HuH-7.5 (cell line): Measurements from ENCODE around the gene GLRX5.

Experiments
- DNase-seq: peaks from one replicate; pipeline ENCODE4 v3.0.0; 2011; ENCODE audit warnings: low spot score

Gene GLRX5

DNA sequence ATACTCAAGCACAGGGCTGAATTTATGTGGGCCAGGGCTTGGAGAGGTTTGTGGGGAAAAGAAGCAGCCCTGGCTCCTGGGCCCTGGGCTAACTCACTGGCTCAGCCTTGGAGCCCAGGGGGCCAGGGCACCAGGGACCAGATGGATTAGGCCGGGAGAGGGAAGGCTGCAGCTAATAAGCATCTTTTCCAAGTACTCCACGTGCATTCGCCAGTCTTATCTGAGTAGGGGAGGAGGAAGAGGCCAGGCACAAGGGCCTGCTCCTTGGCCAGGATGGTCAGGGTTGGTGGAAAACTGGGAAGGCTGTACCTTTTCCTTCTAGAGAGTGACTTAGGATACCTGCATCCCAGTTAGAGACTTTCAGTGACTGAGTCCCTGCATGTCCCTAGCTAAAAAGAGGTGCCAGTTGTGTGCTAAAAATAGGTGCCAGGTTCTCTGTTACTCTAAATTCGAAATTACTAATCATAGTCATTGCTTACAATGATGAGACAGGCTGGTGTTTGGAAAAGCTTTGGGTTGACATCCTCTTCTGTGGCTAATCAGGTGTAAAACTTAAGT, 1.3 kb downstream of the GLRX5 start:
- DNase-seq = no peak

DNA sequence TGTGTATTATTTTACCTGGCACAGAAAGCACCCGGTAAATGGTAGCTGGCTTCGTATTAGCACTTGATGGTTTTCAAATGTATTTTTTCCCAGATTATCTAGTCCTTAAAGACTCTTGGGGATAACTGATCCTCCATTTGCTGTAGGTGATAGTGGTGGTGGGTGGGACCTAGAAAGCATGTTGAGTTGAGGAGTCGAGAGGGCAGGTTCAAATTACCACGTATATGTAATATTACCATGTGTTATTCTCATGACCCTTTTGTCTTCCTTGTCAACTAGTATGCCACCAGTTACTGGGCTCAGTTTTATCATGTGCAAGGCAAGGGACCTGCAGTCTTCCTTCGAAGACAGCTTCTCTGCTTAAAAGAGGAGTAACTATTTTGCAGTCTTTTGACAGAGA, 1.8 kb downstream of the GLRX5 start:
- DNase-seq = no peak

DNA sequence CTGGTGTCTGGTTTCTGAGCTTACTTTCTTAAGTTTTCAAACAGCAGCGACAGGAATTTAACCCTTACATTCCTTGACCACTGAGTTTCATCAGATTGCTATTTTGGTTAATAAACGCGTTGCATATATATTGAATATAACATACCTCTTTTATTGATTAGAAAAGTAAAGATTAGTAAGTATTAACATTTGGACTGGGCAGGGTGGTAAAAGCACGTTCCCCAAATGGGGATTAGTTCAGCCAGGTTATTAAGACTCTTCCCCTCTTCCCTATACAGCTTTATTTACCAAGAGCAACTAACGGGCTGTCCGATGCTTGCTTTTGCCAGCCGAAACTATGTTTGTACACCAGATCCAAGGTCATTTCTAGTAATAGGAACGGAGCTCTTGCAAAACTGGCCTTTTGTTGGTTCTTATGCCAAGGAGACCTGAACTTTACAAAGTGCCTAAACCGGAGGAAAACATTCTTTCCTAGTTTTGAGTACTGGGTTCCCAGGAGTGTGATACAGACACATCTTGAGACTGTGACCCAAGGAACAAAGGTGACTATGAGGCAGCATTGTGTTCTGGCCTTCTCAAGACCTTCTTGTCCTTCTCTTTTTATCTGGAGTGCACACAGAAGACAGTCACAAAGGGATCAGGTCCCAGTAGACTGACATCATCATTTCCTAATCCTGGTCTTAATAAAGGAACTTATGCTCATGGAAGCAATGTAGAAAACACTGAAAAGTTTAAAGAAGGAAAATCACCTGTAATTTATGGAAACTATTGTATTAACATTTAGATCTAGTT, 2.6 kb downstream of the GLRX5 start:
- no peak for DNase-seq

DNA sequence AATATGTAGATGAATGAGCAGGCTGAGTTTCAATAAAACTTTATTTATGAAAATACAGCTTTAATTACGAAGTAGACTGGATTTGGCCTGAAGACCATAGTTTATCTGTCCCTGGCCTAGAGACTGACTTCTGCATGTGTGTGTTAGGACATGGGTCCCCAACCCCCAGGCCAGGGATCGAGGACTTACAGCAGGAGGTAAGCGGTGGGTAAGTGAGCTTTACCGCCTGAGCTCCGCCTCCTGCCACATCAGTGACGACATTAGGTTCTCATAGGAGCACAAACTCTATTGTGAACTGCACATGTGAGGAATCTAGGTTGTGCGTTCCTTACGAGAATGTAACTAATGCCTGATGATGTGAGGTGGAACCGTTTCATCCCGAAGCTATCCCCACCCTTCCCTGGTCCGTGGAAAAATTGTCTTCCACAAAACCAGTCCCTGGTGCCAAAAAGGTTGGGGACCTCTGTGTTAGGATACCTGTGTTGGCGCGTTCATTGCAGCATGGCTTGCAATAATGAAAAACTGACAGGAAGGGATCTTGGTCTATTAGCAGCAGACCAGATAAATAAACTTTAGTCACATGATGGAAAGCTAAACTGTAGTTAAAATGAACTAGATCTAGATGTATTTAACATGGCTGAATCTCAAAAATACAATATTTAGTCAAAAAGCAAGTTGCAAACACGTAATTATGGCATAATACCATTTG, 4.1 kb downstream of the GLRX5 start:
- DNase-seq = no peak

DNA sequence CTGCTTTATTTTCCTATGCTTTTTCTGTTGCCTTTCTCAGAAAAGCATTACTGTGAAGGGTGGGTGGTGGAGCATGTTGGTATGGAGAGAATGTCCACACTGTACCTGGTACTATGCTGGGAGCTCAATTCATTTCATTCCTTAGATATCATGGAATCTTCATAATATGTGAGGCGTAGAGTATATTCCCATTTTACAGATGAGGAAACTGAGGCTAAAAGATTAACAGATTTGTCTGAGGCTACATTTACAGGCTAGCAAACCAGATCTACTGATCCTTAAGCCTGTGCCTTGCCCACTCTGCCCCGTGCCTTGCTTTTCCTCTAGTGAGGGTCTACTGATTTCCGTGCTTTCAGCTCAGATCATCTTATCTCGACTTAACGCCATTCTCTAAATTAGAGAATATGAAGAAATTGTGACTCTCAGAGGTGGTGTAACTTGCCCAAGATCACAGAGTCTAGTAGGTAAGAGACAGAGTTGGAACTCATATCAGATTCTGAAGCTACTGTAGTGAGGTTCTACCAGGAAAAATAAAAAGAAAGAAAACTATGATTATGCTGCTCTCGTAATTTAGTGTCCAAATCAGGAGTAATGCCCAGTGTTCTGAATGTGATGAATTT, 5.5 kb downstream of the GLRX5 start:
- no peak for DNase-seq

DNA sequence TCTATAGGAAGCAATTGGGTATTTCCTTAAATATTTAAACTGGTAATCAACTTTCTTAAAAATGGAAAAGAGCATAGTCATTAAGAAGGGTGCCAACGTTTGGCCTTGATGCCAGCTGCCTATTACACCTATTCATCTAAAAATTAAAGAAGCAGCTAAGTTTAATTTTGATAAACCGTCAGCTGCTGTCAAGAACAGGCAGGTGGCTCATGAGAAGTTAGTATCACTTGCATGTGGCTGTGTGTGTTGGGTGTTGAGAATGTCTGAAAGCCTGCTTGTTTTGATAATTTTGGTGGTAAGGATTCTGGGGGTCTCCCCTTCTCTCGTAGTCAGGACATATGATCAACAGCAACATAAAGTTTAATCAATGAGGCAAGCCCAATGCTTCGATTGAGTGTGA, 6.5 kb downstream of the GLRX5 start:
- no peak for DNase-seq

DNA sequence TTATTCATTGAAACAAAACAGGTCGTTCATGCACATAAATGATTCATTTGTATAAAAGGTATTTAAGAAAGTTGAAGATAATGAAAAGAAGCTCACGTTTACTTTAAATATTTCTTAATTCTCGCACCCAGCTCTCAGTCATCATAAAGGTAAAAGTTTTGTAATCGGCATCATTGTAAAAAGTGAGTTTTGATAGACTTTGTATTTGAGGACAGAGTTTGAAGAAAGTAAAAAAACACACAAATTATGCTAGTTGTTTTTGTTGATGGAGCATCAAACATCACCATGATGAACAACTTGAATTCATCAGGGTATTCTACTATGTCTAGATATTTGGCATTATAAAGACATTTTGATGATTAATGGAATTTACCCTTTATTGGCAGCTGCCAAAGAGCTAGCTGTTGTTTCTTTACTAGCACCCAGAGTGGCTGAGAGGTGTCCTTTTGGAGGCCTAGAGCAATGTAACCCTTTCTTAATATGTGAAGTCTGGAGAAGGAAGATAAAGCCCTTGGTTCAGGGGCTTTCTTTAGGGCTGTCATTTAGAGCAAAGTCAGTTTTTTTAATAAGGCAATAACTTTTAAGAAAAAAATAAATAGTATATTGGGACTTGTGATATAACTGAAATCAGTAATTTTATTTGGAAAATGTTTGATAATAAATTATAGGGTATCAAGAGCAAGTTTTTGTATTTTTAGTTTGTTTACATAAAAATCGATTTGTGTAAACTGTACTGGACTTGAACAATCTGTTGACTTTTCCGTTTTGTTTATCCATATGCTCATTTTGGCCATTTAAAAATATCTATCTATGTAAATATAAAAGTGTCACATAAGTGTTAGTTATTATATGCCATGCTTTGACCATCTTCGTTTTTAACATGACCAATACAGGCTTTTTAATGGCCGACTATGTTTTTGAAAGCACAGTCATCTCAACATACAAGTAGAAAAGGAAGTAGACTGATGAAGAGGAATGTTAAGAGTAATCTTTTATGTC, 7.4 kb downstream of the GLRX5 start:
- DNase-seq = no peak

DNA sequence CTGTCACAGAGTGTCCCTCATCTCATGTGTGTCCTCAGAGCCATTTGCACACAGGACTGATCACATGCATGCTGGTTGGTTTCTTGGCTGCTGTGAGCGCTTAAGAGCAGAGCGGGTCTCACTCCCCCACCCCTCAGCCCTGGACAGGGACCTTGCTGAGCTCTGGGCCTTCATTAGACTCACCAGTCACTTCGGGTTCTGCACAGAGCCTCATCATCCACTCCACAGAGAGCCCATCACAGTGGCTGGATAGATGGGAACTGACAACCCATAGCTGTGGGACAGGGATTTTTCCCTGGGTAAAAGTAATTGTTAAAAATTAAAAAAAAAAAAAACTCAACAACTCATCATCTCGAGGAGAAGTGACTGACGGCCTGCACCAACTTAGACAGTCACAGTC, 8.2 kb downstream of the GLRX5 start:
- no peak for DNase-seq

DNA sequence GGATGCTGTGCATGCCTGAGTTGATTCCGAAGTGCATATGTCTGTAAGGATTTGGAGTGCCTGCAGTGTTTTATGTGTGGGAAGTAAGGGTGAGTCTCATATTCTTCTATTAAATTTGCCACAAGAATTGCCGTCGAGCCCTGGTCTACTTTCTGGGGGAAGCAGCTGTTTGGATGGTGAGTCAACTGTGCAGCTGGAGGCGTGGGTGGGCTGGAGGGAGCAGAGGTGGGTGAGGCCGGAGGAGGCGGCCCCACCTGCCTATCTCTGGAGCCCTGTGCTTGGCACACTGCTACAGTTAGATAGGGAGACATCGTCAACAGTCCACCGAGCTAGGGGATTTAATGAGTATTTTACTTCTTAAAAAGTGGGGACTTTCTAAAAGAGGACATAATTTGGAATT, 9.7 kb downstream of the GLRX5 start:
- no peak for DNase-seq

DNA sequence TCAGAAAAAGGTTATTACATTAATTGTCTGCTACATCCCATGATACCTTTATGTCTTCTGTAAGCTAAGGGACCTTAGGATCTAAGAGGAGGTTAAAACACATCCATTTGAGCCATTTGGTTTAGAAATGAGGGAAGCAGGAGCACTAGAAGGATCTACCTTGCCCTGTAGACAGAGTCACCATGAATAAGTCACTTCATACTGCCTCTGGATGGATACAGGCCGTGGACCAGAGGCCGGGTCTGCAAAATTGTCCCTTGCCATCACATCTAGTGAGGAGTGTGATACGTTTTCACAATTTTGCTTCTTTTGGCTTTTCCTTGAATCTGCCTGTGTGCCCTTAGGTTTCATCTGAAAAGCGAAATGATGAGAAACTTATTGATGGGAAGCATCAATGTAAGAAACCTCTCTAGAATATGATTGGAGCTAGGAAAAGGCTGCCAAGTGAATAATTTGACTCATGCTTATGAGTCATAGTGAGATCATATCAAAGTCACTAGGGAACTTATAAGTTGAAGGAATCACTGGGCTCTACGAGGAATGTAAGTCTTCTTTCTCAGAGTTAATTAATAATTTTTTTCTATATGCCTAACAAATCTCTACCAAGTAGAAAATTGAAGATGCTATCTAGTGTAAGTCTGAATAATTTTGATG, 10.8 kb downstream of the GLRX5 start:
- no peak for DNase-seq

DNA sequence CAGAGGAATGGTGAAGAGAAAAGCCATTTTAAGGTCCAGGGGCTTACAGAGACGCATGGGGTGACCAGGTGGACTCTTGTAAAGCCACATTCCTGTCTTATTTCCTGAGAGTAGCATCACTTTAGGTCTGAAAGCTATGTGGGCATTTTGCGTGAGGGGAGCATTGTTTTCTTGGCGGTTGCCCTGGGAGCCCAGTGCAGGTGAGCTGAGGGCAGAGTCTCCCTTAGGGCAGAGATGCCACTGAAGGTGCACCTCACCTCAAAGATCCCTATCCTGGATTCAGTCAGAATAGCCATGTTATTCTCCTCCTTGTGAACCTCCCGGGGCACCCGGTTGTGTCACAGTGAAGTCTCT, 12.4 kb downstream of the GLRX5 start:
- DNase-seq = no peak

DNA sequence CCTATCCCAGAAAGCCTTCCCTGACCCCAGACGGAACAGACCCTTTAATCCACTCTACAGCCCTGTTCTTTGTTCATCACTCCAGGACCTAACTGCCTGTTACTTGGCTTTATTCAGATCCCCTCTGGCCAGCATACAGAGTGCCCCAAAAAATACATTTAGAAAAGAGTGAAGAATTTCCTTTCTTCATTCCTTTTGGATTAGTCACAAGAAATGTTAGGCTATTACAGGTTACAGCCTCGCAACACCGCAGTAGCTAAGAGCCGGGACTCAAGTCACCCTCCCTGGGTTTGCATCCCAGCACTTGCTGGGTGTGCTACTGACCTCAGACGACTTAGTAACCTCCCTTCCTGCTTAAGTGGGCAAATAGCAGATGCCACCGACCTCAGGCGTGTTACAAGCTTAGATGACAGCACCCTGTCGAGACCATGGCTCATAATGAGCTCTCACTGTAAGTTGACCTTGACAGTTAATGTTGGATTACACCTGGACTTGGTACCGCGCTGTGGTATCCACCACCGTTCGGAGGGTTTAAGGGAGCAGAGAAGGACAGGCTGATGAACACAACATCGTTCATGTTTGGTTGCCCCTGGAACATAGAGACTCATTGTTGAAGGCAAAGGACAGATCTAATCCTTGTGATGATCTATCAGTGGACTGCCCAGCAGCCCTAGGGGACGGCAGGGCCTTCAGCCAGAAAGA, 12.9 kb downstream of the GLRX5 start:
- no peak for DNase-seq

DNA sequence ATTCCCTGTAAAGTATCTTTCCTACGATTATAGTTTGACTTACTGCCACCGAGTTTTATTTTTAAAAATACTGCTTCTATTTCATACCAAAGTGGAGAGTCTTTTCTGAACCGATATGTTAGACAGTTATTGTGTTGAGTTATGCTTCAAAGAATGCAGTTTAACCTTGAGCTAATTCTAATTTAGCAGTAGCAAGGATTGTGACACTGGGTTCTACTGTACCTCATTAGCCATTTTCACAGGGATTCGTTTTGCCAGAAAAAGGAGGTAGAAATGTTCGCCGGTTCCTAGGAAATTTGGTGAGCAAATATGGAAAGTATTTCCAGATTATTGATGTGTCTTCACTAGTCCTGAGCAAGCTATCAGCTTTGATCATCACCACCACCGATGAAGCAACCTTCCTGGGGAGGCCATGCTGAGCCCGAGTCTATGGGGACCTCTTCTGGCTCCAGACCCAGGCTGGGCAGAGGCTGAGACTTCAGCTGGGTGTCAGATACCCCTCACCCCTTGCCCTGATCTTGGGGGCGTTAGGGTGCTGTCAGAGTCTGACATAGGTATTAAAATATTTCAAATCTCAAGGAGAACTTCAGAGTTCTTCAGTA, 13.6 kb downstream of the GLRX5 start:
- no peak for DNase-seq

DNA sequence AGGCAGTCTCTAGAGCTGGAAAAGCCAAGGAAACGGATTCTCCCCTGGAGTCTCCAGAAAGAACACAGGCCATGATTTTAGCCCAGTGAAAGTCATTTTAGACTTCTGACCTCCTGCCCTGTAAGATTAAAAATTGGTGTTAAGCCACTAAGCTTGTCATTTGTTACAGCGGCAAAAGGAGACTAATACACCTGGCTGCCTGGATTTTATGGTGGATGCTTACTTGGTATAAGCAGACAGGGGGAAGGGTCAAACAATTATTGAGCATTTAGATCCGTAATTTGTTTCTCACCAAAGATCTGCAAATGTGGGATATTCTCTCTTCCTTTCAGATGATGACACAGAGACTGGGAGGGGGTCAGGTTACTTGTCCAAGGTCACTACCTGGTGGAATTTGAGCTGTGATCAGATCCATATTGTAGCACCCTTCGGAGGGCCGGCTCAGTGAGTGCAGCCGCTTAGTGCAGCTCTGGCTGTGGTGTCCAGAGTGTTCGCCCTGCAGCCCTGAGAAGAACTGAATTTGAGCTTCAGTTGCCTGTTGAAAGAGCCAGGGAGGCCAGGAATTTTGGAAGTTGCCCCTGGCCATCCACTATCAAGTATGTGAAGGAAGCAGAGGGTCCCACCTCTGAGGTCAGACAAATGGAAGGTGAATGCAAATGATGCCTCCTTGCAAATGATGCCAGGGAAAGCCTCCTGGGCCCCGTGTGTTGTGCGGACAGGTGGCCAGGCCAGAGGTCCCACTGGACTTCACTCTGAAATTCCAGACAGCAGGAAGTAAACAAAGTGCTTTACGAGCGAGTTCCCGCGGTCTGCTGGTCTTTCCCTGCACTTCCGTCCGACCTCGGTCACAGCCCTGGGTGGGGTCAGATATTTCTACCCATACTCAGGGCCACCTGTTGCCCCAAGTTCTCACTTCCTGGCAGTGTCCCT, 15.1 kb downstream of the GLRX5 start:
- peak; percentile 56 for DNase-seq

DNA sequence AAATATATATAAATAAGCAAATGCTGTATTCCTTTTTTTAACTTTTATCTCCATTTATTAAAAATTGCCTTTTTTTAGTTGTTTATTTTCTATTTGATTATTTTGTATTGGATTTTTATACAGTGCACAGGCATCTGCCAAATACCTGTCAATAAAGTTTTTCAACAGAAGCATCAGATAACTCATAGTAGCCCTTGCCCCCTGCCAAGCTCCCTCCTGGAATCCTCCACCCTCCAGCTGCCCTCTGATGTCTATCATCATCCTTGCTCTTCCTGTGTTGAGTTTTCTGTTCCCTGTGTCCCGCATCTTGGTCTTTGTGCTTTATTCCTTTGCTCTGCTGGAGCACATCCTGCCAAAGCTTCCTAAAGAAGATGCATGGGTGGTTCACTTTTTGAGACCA, 16.6 kb downstream of the GLRX5 start:
- no peak for DNase-seq

DNA sequence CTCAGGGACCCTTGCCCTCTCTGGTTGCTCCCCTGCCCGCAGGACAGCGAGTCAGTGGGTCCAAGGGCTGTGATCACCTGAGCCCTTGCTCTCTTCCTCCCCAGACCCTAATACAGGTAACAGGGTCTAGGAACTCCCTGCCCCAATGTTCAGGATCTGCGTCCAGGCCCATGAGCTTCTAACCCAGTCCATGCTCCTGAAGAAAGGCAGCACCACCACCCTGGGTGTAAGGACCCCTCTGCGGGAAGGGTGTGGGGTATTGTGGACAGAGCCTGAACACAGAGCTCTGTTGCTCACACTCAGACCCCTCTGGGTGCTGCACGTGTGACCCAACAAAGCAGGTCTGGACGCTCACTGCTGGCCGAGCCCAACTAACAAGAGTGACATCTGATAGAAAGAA, 18.3 kb downstream of the GLRX5 start:
- no peak for DNase-seq

DNA sequence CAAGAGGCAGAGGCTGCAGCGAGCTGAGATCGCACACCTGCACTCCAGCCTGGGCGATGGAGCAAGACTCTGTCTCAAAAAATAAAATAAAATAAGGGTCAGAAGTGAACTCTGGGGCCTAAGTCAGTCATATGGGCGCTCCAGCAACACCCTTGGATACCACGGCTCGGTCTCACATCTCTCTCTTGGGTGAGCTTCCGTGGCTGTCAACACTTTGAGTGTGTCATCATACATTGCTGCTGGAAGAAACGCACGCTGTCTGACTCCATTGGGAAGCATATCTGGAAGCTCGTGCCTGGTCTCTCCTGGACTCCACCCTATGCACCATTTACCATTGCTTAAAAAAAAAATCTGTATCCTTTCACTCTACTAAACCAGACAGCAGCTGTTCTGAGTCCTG, 20.2 kb downstream of the GLRX5 start:
- no peak for DNase-seq

DNA sequence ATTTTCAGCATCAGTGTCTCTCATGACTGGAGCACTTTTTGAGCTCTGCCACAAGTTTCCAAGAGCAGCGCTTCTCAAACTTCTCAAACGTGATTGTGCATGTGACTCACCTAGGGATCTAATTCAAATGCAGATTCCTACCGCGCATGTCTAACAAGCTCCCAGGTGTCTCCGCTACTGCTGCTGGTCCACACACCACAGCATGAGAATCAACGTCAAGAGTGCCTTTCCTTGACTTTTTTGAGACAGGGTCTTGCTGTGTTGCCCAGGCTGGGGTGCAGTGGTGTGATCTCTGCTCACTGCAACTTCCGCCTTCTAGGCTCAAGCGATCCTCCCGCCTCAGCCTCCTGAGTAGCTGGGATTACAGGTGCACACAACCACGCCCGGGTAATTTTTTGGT, 22.4 kb downstream of the GLRX5 start:
- no peak for DNase-seq

DNA sequence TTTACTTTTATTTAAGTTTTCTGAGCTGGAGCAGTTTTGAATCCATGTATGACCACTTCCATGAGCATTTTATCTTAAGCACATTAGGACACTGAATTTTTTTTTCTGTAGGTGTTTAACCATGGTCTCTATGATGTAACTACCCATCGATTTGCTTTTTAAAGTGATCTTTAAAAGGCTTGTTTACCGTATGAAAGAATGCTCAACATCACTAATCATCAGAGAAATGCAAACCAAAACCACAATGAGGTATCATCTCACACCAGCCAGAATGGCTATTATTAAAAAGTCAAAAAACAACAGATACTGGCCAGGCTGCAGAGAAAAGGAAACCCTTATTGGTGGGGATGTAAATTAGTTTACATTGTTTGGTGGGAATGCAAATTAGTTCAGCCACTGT, 23.0 kb downstream of the GLRX5 start:
- DNase-seq = no peak
